GM19351 (cell line): ENCODE data around the gene CMC2.

ENCODE experiments used
- ATAC-seq: cut with Tn5 transposase; IDR thresholded peaks from one replicate; pipeline ENCODE4 v1.9.1; 2021; ENCODE audit warnings: mild to moderate bottlenecking, moderate library complexity; ENCODE audit not compliant: unreplicated experiment

The CMC2 gene

DNA sequence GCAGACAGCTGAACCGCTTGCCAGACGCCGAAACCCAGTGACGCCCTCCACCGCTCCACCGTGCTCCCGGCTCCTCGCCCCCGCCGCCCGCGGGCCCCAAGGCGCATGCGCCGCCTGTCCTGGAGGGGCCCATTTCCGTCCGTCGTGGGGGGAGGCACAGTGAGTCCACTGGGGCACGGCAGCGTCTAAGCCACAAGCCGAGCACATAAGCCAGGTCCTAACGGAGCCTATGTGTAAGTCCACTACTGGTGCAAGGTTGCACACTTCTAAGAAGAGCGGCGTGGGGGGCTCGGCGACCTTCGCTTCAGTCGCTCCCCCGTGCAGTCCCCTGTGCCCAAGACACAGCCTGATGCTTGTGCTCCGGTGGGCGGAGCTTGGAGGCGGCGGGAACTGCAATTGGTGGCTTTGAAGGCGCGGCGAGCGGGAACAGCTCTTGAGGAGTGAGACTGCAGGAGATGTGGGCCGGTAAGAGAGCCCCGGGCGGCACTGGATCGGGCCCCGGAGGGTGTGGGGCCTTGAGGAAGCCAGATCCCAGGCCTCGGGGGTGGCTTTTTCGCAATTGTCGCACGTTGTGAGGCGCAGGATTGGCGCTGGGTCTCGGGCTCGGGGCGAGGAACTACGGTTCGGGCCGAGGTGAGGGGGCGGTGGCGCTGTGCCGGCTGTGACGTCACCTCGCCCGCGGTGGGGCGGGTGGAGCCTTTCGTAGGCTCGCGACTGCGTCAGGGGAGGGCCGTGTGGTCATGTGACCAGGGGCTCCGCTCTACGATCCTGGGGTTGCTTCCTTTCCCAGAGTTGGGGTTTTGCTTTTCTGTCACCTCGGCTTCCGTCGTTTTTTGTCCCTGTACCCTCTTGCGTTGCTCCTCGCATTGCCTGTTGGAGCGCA lies at the start of gene CMC2, which contains the start of gene CENPN:
Gene CMC2, minus strand, starts transcription at position 73 of the 883 bp plus-strand sequence. CDS start 9,491 bp downstream, outside the sequence.
Gene CENPN, plus strand, starts transcription at position 402 of the 883 bp plus-strand sequence. CDS start 4,726 bp downstream, outside the sequence.
- ATAC-seq, result peak; percentile 81

- no peak for ATAC-seq
These were observed 47.1 kb upstream of the CMC2 start for GRCh38 chr16:81053761-81054160.

- no peak for ATAC-seq
These were observed 36.1 kb upstream of the CMC2 start for GRCh38 chr16:81042821-81043220.

- no peak for ATAC-seq
These were observed 35.0 kb upstream of the CMC2 start for GRCh38 chr16:81041696-81042095.

- ATAC-seq, result no peak
These were observed 34.2 kb upstream of the CMC2 start for GRCh38 chr16:81040842-81041241.

DNA sequence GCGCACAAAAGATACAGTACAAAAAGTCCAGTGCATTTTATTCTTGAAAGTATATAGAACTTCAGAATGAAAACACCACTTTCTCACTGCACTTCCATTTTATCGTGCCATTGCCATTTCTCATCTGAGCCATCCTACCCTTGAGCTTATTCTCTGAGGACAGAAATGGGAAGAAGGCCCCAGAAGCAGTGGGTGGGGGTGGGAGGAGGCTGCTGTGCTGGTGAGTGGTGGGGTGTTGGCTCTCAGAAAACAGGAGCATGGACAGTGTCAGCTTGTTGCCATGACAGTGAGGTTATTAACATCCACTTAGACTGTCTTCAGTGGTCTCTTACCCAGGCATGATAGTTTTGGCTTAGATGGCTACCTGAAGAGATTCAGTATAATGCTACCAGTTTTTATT lies 33.4 kb upstream of the CMC2 start:
- no peak for ATAC-seq

DNA sequence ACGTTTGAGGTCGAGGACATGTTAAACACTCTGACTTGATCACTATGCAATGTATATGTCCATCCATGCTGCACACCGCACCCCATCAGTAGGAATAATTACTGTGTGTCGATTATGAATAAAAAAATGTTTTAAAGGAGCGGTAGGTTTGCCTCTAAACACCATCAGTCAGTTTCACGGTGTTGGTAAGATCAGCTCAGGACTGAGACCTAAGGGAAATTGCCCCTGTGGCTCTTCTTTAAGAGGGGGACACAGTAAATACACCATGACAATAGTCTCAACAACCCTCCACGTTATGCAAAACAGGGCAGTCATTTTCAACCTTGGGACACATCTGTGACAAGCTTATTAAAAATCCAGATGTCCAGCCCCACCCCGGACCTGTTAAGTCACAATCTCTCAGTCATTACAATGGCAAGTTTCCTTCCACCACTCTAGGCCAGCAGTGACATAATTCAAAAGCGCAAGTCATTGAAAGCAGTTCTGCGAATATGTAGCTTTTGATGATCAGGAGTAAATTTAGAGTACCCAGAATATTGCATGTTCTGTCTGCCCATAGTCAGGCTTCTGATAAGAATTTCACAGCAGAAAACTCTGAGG lies 30.2 kb upstream of the CMC2 start:
- ATAC-seq, result no peak

GRCh38 chr16:81035975-81036750 lies 29.5 kb upstream of the CMC2 start:
- ATAC-seq, result peak; percentile 54

- ATAC-seq, result peak; percentile 87
These were observed 28.8 kb upstream of the CMC2 start, which contains the start of gene ATMIN for GRCh38 chr16:81035398-81035974. Gene ATMIN, plus strand, starts transcription at chr16:81035842. Its CDS starts 29 bp downstream, at chr16:81035871.

DNA sequence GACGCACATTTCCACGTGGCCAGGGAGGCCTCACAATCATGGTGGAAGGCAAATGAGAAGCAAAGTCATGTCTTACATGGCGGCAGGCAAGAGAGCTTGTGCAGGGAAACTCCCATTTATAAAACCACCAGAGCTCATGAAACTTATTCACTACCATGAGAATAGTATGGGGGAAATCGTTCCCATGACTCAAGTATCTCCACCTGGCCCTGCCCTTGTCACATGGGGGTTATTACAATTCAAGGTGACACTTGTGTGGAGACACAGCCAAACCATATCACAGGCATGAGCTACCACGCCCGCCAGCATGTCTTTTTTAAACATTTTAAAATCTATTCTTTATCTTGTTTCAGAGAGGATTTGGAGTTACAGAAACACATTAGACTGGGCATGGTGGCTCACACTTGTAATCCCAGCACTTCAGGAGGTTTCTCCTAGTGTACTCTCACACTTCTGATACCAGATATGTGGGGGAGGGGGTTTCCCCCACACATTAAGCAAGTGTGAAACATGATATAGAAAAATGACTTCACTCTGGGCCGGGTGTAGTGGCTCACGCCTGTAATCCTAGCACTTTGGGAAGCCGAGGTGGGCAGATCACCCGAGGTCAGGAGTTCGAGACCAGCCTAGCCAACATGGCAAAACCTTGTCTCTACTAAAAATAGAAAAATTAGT lies 23.4 kb upstream of the CMC2 start:
- no peak for ATAC-seq

DNA sequence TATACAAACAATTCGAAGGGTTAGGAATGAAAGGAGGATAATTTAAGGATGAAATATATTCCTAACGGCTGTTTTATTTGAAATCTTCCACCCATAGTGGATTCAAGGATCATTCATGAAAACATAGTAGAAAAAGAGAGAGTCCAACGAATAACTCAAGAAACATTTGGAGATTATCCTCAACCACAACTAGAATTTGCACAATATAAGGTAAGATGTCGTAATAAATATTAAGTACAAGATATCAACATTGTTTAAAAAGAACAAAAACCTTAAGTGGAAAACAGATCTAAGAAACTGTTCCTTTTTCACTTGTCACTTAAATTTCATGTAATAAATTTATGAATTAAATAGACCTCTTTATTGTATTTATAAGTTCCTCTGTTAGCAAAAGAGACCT lies 19.7 kb upstream of the CMC2 start:
- ATAC-seq, result no peak

DNA sequence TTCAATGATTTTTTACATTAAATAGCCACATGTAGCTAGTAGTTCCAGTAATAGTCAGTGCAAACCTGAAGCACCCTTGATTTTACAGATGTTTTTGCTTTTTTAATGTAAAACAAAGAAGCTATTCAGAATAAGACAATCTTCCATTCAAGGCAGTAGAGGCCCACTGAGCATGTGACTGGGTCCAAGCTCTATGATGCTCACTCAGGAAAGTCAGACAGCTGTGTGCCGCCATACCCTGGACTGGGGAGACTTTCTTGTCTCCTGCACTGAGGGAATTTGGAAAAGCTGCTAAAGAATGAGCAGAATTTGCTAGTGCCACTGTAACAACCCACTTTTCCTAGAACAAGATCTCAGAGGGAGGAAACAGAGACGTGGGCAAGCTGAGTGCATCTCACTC lies 11.8 kb upstream of the CMC2 start:
- ATAC-seq, result no peak

DNA sequence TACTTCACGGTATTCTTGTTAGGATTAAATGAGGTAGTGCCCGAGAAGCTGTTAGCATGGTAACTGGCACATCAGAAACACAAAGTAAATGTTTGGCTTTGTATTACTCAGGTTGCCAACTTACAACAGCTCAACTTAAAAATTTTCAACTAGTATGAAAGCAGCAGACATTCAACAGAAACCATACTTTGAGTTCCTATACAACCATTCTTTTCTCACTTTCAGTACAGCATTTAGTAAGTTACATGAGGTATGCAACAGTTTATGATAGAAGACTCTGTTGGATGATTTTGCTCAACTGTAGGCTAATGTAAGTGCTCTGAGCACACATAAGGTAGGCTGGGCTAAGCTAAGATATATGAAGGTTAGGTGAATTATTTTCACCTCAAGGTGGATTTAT lies 8.0 kb upstream of the CMC2 start:
- ATAC-seq, result no peak

DNA sequence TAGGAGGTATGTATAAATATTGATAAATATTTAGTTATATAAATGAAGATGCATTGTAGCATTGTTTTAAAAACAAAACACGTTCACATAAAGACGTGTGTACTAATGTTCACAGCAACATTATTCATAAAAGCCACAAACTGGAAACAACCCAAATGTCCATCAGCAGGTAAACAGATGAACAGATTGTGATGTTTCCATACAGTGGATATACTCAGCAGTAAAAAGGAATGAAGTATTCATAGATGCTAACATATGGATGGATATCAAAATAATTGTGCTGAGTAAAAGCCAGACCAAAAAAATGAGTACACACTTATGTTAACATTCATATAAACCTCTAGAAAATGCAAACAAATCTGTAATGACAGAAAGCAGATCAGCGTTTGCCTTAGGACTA lies 6.3 kb upstream of the CMC2 start:
- ATAC-seq, result no peak

GRCh38 chr16:81008505-81008789 lies 1.8 kb upstream of the CMC2 start:
- no peak for ATAC-seq

DNA sequence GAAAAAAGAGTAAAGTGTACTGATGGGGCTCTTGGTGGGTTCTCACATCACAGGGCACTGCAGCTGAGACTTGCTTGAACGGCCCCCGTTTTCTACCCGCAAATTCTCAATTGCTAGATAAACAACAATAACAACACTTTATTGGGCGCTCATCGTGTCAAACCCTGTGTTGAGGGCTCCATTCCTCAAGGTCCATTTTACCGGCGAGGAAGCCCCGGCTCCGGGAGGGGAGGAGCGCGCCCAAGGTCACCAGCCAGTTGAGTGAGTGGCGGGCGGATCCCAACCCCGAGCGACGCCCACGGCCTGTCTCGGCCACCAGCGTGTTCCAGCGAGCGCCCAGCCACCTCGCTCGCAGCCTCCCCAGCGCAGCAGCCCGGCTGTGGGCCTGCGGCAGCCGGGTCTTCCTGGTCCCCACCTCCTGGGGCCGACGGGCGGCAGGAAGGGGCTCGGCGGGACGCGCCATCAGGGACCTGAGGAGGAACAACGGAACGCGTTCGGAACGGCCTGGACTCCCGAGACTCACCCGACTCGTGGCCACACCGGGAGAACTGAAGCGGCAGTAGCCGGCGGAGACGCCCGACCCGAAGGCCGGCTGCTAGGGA lies 373 bp downstream of the CMC2 start:
- ATAC-seq, result peak; percentile 39

DNA sequence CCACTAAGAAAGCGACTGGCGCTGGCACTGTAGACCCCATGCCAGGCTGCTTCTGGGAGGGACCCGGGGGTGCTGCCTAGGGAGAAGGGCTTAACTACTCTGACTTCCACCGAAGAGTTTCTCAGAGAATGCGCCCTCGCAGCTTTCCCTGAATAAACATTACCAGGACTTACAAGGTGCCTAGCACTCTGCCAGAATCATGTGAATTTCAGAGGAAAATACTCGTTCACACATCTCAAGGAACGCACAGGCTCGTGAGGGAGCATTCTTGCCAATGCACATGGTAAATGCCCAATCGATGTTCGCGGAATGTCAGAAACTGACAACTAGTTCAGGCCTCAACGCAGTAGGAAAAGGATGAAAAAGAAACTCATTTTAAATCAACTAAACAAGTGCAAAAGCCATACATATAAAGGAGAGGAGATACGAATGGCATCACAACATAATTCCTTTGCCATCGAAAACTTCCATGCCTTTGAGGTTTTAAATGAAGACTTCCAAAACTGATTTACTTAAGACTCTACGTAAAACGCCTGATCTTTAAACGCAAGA lies 999 bp downstream of the CMC2 start:
- ATAC-seq, result no peak

DNA sequence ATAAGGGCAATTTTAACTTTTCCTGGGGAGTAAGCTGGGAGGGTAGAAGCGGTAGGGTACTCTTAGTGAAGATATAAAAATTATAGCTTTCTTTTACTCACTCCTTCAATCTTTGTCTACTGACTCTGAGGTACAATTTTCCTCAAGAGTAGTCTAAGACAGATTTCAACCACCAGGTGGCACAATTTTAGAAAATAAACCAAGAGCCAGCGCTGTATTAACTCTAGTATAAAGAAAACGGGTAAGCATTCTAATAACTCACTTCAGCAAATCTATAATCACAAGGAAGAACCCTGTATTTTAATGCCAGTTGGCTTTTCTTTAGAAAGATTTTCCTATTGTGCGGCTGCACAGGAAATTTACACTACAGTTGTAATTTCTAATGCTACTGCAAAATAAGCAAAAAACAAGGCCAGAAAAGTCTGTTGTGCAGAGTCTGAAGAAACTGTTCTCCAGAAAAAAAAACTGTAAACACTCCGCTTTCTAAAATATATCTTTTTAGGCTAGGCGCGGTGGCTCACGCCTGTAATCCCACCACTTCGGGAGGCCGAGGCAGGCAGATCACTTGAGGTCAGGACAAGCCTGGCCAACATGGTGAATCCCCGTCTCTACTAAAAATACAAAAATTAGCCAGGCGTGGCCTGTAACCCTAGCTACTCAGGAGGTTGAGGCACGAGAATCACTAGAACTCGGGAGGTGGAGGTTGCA lies 1.9 kb downstream of the CMC2 start:
- no peak for ATAC-seq
